ENCODE results near the gene MT1B.
"Not testable (repeated sequence)": the region's sequence is repeated elsewhere in the genome, so short reads cannot be mapped to it uniquely, and the experiment has no call there.

MT1B gene

DNA sequence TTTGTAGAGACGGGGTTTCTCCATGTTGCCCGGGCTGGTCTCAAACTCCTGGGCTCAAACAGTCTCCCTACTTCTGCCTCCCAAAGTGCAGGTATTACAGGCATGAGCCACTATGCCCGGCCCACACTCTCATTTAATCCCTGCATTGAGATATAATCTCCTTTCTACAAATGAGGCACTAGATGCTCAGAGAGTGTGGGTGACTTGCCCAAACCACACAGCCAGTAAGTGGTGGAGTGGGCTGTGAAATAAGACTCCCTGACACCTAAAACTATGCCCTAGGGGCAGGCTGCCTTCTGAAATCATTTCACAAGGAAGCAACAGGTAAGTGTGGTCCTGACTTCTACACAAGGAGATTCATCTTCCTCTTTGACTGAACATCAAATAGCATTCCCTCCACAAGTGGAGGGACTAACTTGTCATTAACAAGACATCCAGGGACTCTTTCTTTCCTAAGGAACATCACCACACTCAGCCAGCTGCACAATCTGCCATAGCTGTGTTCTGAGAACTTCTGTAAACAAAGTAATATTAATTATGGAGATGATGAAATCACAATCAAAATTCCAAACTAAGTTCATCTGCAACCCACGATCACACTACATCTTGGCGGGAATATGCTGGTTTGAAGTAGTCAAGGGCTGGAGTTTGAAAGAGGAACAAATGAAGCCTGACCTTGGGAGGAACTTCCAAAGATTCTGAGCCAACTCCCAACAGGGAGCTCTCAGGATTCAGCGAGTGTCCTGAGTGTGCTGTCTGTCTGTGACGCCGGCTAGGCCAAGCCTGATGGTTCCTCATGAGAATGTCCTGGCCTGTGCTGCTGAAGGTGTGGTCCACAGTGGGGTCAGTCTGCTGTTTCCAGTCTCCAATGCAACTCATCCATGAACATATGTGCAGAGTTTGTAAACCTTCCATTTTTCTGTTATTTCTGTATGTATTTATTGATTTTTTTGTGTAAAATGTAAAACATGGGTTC, 13.9 kb downstream of the MT1B start:
- DNase-seq (ENCODE audit: insufficient read length, low spot score) = not testable (repeated sequence)
- peak; percentile 68 for FAIRE-seq

DNA sequence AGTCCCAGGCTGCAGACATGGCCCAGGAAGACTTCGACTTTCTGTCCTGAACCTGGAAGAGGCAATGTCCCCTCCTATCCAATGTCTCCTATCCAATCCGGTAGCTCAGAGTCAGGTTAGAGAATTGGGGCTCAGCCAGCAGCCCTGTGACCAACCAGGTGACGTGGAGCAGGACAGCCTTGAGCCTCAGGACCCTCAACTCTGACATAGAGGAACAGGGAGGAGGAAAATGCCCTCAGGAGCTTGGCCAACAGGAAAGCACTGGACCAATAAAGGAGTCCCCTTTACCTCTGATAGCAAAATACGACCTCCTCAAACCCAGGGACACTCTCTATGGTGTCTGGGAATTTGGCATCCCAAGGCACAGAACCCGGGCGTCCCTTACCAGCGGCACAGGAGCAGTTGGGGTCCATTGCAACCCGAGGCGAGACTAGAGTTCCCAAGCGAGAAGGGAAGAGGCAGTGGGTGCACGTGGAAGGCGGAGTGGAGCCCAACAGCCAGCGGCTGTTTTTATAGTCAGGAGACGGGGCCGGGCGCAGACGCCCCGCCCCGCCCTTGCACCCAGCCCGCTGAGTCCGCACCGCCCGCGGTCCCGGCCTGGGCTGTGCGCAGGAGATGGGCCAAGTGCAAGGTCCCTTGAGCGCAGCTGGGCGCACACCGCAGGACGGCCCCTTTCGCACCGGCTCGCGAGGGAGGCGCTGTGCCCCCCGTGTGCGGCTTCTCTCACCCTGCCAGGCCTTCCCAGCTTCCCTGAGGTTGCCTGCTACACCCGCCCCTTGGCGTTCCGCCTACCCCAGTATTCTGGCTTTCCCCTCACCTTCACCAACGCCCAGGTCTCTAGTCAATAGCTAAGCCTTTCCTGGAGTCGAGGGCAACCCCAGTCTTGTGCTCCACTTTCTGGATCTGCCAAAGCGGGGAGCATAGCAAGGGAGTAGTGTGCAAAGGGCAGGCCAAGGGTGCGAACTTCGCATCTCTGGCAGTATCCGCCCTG, 16.2 kb downstream of the MT1B start, which contains the start of gene MT1G:
Gene MT1G (minus strand): TSS at position 485 of the 991 bp plus-strand sequence. CDS start 72 bp downstream, at position 413.
- FAIRE-seq (no peak), DNase-seq (ENCODE audit: insufficient read length, low spot score) (no peak)

DNA sequence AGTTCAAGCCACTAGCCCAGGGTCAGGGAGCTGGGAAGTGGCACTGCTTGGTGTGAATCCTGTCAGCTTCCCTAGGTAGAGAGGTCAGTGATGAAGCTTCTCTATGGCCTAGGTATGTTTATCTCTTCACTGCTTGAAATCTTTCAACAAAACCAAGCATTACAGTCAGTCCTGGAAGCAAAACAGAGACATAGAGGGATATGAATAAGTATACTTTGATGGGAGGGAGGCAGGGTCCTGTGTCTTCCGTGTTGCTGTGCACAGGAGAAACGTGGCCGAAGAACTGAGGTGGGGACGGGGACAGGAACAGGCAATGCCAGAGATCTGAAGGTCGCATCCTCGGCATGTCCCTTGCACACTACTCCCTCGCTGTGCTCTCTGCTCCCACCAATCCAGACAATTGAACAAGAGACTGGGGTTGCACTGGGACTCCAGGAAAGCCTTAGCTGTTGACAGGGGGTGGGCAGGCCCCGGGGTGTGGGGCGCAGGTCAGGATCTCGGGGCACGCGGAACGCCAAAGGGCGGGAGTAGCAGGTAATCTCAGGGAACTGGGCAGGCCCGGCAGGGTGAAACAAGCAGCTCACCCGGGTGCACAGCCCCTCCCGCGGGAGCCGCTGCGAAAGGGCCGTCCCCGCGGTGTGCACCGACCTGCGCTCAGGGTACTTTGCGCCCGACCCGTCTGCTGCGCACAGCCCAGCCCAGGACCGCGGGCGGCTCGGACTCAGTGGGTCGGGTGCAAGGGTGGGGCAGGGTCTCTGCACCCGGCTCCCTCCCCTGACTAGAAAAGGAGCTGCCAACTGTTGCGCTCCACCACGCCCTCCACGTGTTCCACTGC, 17.5 kb downstream of the MT1B start, which contains the start of gene MT1H:
Gene MT1H (plus strand): TSS at position 810 of the 835 bp plus-strand sequence. CDS start 71 bp downstream, outside the sequence.
- FAIRE-seq (no peak), DNase-seq (ENCODE audit: insufficient read length, low spot score) (no peak)

DNA sequence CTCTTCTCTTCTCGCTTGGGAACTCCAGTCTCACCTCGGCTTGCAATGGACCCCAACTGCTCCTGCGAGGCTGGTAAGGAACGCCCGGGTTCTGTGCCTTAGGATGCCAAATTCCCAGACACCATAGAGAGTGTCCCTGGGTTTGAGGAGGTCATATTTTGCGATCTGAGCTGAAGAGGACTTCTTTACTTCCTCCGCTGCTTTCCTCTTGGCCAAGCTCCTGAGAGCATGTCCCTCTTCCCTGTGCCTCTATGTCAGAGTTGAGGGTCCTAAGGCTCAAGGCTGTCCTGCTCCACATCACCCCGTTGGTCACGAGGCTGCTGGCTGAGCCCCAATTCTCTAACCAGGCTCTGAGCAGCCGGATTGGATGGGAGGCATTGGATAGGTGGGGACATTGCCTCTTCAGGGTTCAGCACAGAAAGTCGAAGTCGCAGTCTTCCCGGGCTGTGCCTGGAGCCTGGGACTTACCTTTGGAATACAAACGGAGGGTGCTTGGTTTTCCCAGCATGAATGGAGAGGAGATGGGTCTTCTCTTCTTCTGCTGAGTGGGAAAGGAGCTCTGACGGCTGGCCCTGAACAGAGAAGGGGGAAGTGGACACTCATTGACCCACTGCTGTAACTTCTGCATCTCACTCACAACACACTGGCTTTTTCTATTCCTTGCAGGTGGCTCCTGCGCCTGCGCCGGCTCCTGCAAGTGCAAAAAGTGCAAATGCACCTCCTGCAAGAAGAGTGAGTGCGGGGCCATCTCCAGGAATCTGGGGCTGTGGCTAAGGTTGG, 18.3 kb downstream of the MT1B start:
- FAIRE-seq (no peak), DNase-seq (ENCODE audit: insufficient read length, low spot score) (no peak)

DNA sequence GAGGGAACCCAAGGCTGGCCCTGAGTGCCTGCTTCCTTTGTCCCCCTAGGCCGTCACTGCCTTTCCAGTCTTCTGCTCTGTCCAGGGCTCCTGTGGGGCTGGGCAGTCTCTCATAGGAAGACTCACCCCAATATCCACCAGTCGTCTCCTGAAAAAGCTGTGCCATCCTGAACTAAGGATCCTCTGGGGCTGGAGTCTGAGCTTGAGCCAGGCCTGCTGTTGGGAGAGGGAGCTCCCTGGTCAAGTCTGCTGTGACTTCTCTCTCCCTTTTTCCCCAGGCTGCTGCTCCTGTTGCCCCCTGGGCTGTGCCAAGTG, 18.9 kb downstream of the MT1B start:
- FAIRE-seq = no peak
- DNase-seq (ENCODE audit: insufficient read length, low spot score) = no peak

DNA sequence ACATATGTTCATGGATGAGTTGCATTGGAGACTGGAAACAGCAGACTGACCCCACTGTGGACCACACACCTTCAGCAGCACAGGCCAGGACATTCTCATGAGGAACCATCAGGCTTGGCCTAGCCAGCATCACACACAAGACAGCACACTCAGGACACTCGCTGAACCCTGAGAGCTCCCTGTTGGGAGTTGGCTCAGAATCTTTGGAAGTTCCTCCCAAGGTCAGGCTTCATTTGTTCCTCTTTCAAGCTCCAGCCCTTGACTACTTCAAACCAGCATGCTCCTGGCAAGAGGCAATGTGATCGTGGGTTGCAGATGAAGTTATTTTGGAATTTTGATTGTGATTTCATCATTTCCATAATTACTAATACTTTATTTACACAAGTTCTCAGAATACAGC, 20.0 kb downstream of the MT1B start:
- FAIRE-seq; DNase-seq (ENCODE audit: insufficient read length, low spot score): not testable (repeated sequence)

DNA sequence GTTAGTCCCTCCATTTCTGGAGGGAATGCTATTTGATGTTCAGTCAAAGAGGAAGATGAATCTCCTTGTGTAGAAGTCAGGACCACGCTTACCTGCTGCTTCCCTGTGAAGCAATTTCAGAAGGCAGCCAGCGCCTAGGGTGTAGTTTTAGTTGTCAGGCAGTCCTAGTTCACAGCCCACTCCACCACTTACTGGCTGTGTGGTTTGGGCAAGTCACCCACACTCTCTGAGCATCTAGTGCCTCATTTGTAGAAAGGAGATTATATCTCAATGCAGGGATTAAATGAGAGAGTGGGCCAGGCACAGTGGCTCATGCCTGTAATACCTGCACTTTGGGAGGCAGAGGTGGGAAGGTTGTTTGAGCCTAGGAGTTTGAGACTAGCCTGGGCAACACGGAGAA, 20.5 kb downstream of the MT1B start:
- FAIRE-seq; DNase-seq (ENCODE audit: insufficient read length, low spot score): not testable (repeated sequence)

DNA sequence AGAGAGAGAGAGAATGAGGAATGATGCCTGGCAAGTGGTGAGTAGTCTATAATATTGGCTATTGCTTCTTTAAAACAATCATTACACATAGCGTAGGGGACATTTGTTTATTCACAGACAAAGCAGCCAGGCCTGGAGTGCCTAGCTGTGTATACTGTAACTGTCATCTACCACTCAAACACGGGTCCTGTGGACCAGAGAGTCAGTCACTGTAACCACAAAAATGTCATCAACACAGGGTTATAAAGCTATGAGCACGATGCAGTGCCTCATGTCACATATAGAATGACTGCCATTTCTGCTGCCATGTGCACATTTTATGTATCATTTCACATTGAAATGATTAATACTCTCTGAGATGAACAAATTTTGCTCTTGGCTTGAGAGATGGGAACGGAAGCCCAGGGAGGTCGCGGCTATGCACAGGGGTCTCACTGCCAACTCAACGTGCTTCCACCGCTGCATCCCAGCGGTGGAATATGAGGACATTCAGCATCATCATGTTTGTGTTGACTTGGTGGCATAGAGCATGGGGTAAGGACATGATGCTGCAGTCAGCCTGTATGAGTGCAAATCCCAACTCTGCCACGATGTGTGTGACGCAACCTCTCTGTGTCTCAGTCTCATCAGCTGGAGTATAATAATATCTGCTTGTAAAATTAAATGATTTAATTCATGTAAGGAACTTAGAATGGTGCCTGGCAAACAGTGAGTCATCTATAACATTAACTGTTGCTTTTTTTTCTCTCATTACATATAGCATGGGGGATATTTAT, 21.3 kb downstream of the MT1B start:
- FAIRE-seq = no peak
- DNase-seq (ENCODE audit: insufficient read length, low spot score) = no peak

DNA sequence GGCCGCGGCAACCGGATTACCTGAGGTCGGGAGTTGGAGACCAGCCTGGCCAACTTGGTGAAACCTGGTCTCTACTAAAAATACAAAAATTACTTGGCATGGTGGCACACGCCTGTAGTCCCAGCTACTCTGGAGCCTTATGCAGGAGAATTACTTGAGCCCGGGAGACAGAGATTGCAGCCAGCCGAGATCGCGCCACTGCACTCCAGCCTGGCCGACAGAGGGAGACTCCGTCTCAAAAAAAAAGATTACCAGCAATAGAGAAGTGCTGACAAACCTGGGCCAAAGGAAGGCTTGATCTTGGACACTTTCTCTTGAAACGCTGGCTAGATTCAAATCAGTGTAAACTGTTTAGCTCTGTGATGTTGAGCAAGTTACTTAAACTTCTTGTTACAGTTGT, 22.2 kb downstream of the MT1B start:
- FAIRE-seq (no peak), DNase-seq (ENCODE audit: insufficient read length, low spot score) (no peak)

DNA sequence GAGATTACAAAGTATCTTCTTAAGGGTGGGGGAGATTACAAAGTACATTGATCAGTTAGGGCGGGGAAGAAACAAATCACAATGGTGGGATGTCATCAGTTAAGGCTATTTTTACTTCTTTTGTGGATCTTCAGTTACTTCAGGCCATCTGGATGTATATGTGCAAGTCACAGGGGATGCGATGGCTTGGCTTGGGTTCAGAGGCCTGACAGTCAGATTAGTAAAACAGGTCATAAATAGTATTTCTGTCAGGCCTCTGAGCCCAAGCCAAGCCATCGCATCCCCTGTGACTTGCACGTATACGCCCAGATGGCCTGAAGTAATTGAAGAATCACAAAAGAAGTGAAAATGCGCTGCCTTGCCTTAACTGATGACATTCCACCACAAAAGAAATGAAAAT, 22.9 kb downstream of the MT1B start:
- FAIRE-seq = not testable (repeated sequence)

DNA sequence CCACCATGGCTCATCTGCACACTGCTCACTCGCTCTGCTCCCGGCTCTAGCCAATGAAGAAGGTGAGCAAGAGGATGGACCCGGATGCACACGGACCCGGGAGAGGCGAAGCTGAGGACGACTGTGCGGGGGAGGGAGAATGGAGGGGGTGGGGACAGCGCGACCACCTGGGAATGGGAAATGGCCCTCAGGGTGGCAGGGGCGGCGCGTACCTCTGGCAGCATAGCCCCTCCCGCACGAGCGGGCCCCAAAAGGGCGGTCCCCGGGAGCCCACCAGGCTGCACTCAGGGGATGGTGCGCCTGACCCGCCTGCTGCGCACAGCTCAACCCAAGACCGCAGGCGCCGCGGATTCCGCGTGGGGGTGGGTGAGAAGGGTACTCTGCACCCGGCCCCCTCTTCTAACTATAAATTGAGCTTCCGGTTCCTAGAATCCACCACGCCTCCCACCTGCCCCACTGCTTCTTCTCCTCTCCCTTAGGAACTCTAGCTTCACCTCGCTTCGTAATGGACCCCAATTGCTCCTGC, 24.1 kb downstream of the MT1B start:
- DNase-seq (ENCODE audit: insufficient read length, low spot score) = no peak
- FAIRE-seq = no peak

More for the DNA sequence above, 22.9 kb downstream of the MT1B start:
- DNase-seq (ENCODE audit: insufficient read length, low spot score) = not testable (repeated sequence)

DNA sequence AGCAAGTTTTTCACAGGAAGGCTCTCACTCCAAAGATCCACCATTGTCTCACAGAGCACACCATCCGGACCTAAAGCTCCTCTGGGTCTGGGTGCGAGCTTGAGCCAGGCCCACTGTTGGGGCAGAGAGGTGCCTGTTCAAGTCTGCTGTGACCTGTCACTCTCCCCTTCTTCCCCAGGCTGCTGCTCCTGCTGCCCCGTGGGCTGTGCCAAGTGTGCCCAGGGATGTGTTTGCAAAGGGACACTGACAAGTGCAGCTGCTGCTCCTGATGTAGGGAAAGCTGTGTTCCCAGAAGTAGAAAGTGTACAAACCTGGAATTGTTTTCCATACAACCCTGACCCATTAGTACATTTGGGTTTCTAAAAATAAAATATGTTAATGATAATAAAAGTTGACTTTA, 25.8 kb downstream of the MT1B start:
- DNase-seq (ENCODE audit: insufficient read length, low spot score) (no peak), FAIRE-seq (no peak)

DNA sequence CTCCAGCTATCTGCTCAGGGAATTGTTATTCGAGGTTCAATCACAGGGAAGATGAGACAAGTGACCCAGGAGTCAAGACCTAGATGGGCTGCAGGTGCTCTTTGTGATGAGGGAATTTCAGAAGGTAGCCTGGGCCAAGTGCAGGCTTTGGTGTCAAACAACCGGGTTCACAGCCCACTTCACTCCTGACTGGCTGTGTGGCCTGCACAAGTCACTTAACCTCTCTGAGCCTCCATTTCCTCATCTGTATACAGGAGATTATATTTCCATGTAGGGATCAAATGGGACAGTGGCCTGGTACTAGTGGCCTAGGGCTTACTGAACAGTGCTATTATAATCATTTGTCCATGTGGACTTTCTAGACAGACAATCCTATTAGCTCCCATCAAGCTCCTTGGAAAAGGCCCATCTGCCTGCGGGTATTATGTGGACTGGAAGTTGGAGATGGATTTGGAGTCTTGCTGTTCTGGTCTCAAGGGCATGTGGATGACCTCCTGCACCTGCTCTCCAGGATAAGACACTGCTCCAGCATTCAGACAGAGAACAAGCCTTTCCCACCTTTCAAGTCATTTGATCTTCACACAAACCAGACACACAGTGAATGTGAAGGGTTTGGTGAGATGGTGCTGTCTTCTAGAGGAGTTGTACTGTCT, 27.5 kb downstream of the MT1B start:
- FAIRE-seq (no peak), DNase-seq (ENCODE audit: insufficient read length, low spot score) (no peak)

DNA sequence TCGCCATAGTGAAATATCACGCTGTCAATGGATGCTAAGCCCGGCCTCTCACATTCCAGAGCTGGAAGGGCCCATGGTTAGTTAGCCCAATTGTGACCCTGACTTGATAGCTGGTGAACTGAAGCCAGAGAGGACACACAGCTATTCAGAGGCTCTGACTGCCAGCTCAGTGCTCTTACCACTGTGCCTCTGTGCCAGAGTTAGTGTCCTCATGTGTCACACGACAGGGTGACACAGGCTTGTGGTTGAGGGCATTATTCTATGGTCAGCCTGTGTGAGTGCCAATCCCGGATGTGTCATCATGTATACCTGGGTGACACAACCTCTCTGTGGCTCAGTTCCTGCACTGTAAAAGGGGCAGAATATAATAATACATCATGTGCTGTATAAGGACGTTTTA, 28.1 kb downstream of the MT1B start:
- no peak for FAIRE-seq
- no peak for DNase-seq (ENCODE audit: insufficient read length, low spot score)

DNA sequence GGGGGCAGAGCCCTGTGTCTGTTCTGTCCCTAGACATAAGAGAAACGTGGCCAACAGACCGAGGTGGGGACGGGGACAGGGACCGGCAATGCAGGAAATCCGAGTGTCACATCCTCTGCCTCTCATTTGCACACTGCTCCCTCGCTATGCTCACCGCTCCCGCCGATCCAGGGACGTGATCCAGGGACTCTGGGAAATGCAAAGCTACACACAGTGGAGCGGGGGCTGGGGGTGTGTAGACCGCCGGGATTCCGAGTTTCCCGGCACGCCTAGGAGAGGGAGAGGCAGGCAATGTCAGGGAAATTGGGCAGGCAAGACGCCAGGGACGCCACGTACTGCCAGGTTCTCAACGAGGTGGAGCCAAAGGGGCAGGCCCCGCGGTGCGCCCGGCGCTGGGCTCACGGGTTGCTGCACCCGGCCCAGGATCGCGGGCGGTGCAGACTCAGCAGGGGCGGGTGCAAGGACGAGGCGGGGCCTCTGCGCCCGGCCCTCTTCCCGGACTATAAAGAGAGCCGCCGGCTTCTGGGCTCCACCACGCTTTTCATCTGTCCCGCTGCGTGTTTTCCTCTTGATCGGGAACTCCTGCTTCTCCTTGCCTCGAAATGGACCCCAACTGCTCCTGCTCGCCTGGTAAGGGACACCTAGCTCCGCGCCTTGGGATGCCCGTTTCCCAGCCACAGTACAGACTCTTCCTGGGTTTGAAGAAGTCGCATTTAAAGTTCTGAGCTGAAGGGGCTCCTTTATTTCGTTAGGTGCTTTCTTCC, 30.4 kb downstream of the MT1B start, which contains the start of gene MT1X:
Gene MT1X (plus strand): TSS at position 532 of the 764 bp plus-strand sequence. CDS start 71 bp downstream, at position 603.
- DNase-seq (ENCODE audit: insufficient read length, low spot score) = peak; percentile 85
- peak; percentile 89 for FAIRE-seq

DNA sequence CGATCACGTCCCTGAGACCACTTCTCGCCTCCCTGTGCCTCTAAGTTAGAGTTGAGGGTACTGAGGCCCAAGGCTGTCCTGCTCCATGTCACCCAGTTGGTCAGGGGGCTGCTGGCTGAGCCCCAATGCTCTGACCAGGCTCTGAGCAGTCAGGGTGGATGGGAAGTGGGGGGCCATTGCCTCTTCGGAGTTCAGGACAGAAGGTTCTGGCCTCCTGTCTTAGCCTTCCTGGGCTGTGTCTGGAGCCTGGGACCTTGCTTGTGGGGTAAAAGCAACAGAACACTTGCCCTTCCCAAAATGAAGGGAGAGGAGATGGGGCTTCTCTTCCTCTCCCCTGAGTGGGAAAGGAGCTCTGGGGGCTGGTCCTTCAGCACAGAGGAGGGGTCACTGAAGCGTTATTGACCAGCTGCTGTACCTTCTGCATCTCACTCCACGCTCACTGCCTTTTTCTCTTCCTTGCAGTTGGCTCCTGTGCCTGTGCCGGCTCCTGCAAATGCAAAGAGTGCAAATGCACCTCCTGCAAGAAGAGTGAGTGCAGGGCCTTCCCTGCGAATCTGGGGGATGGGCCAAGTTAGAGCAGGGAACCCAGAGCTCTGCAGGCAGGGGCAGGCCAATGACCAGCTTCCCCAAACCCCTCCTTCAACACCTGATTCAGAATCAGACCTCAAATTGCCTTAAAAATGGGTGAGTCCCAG, 31.2 kb downstream of the MT1B start:
- DNase-seq (ENCODE audit: insufficient read length, low spot score) (no peak), FAIRE-seq (no peak)

All from GM19239 (cell line).